ENCODE measurements around the gene INPP5K. TPM values are rescaled to one million over a fixed set of nuclear protein-coding genes. Genes with fewer than 3 reads are reported as not detected.

The INPP5K gene
- total RNA-seq, result 59.1 and 71.8 TPM in 2 replicates

GRCh38 chr17:1516388-1517161, at the start of gene INPP5K:
Gene INPP5K (minus strand): TSS chr17:1516612. CDS start chr17:1516499, 113 bp downstream.

DNA sequence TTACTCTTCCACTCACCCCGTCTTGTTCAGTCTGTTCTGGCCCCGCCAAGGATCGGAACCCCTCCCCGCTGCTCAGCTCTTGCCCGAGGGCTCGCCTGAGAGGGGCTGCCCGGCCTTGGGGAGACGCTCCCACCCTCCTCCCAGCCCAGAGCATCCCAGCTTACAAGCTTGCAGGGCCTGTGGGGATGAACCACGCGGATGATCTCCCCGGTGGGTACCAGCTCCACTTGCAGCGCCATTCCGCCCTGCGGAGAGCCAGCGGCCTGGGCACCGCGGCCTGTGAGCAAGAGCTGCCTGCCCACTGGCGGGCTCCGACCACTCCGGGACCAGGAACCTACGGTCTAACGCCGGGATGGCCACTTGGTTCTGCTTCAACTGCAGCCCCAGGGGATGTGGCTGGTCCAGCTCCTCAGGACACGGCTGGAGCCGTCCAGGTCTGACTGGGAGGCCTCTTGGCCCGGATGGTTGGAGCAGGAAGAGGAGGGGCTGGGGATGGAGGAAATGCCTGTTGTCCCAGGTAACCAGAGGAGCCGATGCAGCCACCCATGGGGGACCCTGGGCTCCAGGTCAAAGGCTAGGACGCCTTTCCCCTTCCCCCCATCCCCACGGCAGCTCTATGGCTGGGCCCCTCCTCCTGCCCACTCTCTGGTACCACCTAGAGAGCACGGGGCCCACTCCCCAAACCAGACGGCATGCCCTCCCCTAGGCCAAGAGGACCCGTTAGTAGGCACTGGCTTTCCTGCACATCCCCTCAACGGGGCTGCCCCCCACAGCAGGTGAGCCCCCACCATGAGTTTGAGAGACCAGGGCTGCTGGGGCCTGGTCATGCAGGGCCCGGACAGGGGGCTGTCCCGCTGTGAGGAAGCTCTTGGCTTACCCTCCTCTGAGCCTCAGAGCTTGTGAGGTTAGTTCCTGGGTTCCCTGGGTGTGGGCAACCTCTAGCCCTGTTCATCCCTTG, 23.9 kb downstream of the INPP5K start, which contains the start of gene MYO1C:
TSS of gene MYO1C (minus strand) at position 438 of the 958 bp plus-strand sequence. CDS start at position 239, 199 bp downstream.

DNA sequence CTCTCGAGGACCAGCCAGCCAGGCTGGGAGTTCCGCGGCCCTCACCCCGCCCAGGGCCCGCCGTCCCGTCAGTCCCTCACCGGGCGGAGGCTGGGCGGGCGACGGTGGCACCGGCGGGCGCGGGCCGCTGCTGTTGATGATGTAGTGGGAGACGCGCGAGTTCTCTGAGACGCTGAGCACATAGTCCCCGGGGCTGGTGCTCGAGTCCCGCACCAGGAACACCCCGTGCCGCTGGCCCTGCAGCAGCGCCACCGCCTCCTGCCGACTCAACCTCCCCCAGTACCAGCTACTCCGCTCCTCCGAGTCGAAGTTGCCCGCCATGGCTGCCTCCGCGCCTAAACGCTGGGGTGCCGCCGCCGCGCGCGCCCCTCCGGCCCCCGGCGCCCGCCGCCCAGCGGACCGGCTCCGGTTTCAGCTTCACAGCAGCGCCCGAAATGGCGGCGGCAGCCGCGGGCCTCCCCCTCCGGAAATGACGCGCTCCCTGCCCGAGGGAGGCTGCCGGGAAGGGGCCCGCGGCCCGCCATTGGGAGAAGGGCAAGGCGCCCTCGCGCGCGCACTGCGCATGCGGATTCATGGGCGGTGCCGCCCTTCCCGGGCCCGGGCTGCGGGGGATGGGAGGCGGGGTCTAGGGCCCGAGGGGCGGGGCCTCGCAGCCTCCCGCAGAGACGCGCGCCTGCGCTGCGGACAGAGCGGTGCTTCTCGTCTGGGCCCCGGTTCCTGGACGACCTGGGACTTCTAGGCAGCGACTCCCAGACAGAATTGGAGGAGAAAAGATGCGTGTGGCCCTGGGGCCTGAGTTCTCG, 60.4 kb downstream of the INPP5K start, which contains the start of gene CRK:
TSS of gene CRK (minus strand) at position 436 of the 803 bp plus-strand sequence. CDS start at position 321, 115 bp downstream.

Other genes with a start within 250 kb of the INPP5K start
- not detected in 2 replicates for gene BHLHA9, start 246.2 kb downstream of the INPP5K start, total RNA-seq
- not detected in 2 replicates for gene TRARG1, start 236.9 kb downstream of the INPP5K start, total RNA-seq
- 1,002 and 1,183 TPM in 2 replicates for gene YWHAE, start 116.4 kb downstream of the INPP5K start, total RNA-seq
- gene CRK, start 60.4 kb downstream of the INPP5K start, total RNA-seq, result 86.4 and 90.3 TPM in 2 replicates
- gene MYO1C, start 23.9 kb downstream of the INPP5K start, total RNA-seq, result 211 and 226 TPM in 2 replicates
- gene PITPNA, start 46.2 kb upstream of the INPP5K start, total RNA-seq, result 29.2 and 30.8 TPM in 2 replicates
- gene SLC43A2, start 112.2 kb upstream of the INPP5K start, total RNA-seq, result 22.9 and 23.8 TPM in 2 replicates
- gene SCARF1, start 129.1 kb upstream of the INPP5K start, total RNA-seq, result 102 and 105 TPM in 2 replicates
- gene RILP, start 133.3 kb upstream of the INPP5K start, total RNA-seq, result 26.1 and 31.9 TPM in 2 replicates
- 169 and 209 TPM in 2 replicates for gene PRPF8, start 168.3 kb upstream of the INPP5K start, total RNA-seq
- gene TLCD2, start 193.8 kb upstream of the INPP5K start, total RNA-seq, result 0.33 and 0.94 TPM in 2 replicates
- 26.2 and 26.4 TPM in 2 replicates for gene WDR81, start 208.1 kb upstream of the INPP5K start, total RNA-seq
- 0.13 and 0.15 TPM in 2 replicates for gene SERPINF2, start 226.3 kb upstream of the INPP5K start, total RNA-seq
- gene SERPINF1, start 245.4 kb upstream of the INPP5K start, total RNA-seq, result 0.44 TPM in 1 of 2 replicates, not detected in the other

Measured in mammary microvascular endothelial cell (primary cell).